Glutamatergic neuron (in vitro differentiated cells): ENCODE measurements around the gene CD164. TPM values are rescaled to one million over a fixed set of nuclear protein-coding genes. Genes with fewer than 3 reads are reported as not detected.

ENCODE experiments used
- DNase-seq: peaks from one replicate; pipeline ENCODE4 v3.0.0; 2022
- H3K27ac Mint-ChIP-seq: one replicate; pipeline ENCODE4 v1.8.0; 2020; ENCODE audit warnings: mild to moderate bottlenecking, mixed read lengths, inconsistent platforms; ENCODE audit not compliant: unreplicated experiment
- H3K27me3 Mint-ChIP-seq: one replicate; pipeline ENCODE4 v1.8.0; 2020; ENCODE audit warnings: mild to moderate bottlenecking, moderate library complexity, mixed read lengths, inconsistent platforms; ENCODE audit not compliant: unreplicated experiment
- H3K36me3 Mint-ChIP-seq: one replicate; pipeline ENCODE4 v1.8.0; 2020; ENCODE audit warnings: mild to moderate bottlenecking, mixed read lengths, inconsistent platforms; ENCODE audit not compliant: unreplicated experiment
- H3K4me1 Mint-ChIP-seq: one replicate; pipeline ENCODE4 v1.8.0; 2020; ENCODE audit warnings: mild to moderate bottlenecking, low read depth, mixed read lengths, inconsistent platforms; ENCODE audit not compliant: unreplicated experiment
- H3K4me3 Mint-ChIP-seq: one replicate; pipeline ENCODE4 v1.8.0; 2020; ENCODE audit warnings: mild to moderate bottlenecking, mixed read lengths, inconsistent platforms; ENCODE audit not compliant: unreplicated experiment
- H3K9me3 Mint-ChIP-seq: one replicate; pipeline ENCODE4 v1.8.0; 2020; ENCODE audit warnings: mild to moderate bottlenecking, moderate library complexity, mixed read lengths, inconsistent platforms; ENCODE audit not compliant: unreplicated experiment
- CTCF ChIP-seq: fragments of 200-600 bp; sonication (generic); IDR thresholded peaks from one replicate; pipeline ENCODE4 v1.5.0; 2021; ENCODE audit not compliant: partially characterized antibody, unreplicated experiment
- total RNA-seq: library from RNA; stranded (reverse); fragmentation: NEBNext Ultra II Directional; extraction: Animal tissue kit (Norgen Biotek cat#: 25700); gene quantifications from one replicate; pipeline ENCODE4 v1.2.1, GENCODE V29; 2021; ENCODE audit not compliant: unreplicated experiment

CD164 gene
- total RNA-seq, 1 donor from 2014 or later = 45.5 TPM

- H3K36me3 Mint-ChIP-seq = no peaks in the 10 kb centered on the region
- H3K27me3 Mint-ChIP-seq = peaks cover 3% of the 10 kb centered on the region
- peaks cover 2% of the 10 kb centered on the region for H3K4me1 Mint-ChIP-seq
- DNase-seq = no peak
- no peak for TF ChIP-seq CTCF
- no peaks in the 10 kb centered on the region for H3K9me3 Mint-ChIP-seq
- H3K27ac Mint-ChIP-seq = no peak overlapping the region
- H3K4me3 Mint-ChIP-seq = no peak overlapping the region
Observed at GRCh38 chr6:109388265-109388664, 6.0 kb upstream of the CD164 start.

- H3K27ac Mint-ChIP-seq = peak overlapping the region; percentile 99
- H3K4me1 Mint-ChIP-seq = peaks cover 15% of the 10 kb centered on the region
- peaks cover 8% of the 10 kb centered on the region for H3K27me3 Mint-ChIP-seq
- TF ChIP-seq CTCF = peak; percentile 7
- no peaks in the 10 kb centered on the region for H3K36me3 Mint-ChIP-seq
- no peak for DNase-seq
- peak overlapping the region; percentile 91 for H3K4me3 Mint-ChIP-seq
- peaks cover 4% of the 10 kb centered on the region for H3K9me3 Mint-ChIP-seq
Observed at GRCh38 chr6:109383438-109383940, 1.2 kb upstream of the CD164 start.

- Mint-ChIP-seq H3K36me3 (no peaks in the 10 kb centered on the region), H3K9me3 (peaks cover 4% of the 10 kb centered on the region), H3K27me3 (peaks cover 8% of the 10 kb centered on the region), H3K4me3 (peak overlapping the region; percentile 91), H3K4me1 (peaks cover 15% of the 10 kb centered on the region), H3K27ac (peak overlapping the region; percentile 99)
- DNase-seq = peak; percentile 88
- peak; percentile 48 for TF ChIP-seq CTCF
Observed at GRCh38 chr6:109382576-109383437, 540 bp upstream of the CD164 start.

- peaks cover 1% of the 10 kb centered on the region for H3K36me3 Mint-ChIP-seq
- peaks cover 4% of the 10 kb centered on the region for H3K9me3 Mint-ChIP-seq
- TF ChIP-seq CTCF = no peak
- no peak for DNase-seq
- peak overlapping the region; percentile 96 for H3K4me3 Mint-ChIP-seq
- peak overlapping the region; percentile 86 for H3K27ac Mint-ChIP-seq
- peaks cover 8% of the 10 kb centered on the region for H3K27me3 Mint-ChIP-seq
- H3K4me1 Mint-ChIP-seq = peaks cover 15% of the 10 kb centered on the region
Observed at GRCh38 chr6:109381061-109381746, 1.1 kb downstream of the CD164 start.
